LNCAP (cell line): ENCODE results near the gene SKI.

Experiments
- CTCF ChIP-seq: fragments of 450-650 bp; IDR thresholded peaks from 2 replicates; pipeline ENCODE4 v1.5.1; 2017; ENCODE audit warnings: mild to moderate bottlenecking

The SKI gene

GRCh38 chr1:2282556-2283270 is 54.6 kb downstream of the SKI start:
- TF ChIP-seq CTCF, result no peak

GRCh38 chr1:2283371-2283990 is 55.4 kb downstream of the SKI start:
- TF ChIP-seq CTCF, result no peak

GRCh38 chr1:2283991-2284895 is 56.1 kb downstream of the SKI start:
- TF ChIP-seq CTCF, result no peak

- no peak for TF ChIP-seq CTCF
These were observed 56.8 kb downstream of the SKI start for GRCh38 chr1:2284932-2285331.

GRCh38 chr1:2286923-2287322 is 58.8 kb downstream of the SKI start:
- TF ChIP-seq CTCF, result no peak

GRCh38 chr1:2287649-2288048 is 59.5 kb downstream of the SKI start:
- TF ChIP-seq CTCF, result no peak

GRCh38 chr1:2288311-2288710 is 60.2 kb downstream of the SKI start:
- TF ChIP-seq CTCF, result no peak
